GM18526 (cell line): ENCODE results near the gene ZAR1.

ENCODE experiments used
- POLR2A ChIP-seq: IDR thresholded peaks from 3 replicates; pipeline ENCODE4 v1.6.1; 2011; ENCODE audit not compliant: insufficient read length; ENCODE audit errors: extremely low read depth

ZAR1 gene, protein sequence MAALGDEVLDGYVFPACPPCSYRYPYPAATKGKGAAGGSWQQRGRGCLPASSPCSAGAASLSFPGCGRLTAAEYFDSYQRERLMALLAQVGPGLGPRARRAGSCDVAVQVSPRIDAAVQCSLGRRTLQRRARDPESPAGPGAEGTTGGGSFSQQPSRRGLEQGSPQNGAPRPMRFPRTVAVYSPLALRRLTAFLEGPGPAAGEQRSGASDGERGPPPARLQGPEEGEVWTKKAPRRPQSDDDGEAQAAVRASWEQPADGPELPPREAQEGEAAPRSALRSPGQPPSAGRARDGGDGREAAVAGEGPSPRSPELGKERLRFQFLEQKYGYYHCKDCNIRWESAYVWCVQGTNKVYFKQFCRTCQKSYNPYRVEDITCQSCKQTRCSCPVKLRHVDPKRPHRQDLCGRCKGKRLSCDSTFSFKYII

GRCh38 chr4:48490012-48490679 is at the start of gene ZAR1:
Gene ZAR1, plus strand, starts transcription at chr4:48490252. Its CDS starts 40 bp downstream, at chr4:48490292.
- TF ChIP-seq POLR2A, result no peak

DNA sequence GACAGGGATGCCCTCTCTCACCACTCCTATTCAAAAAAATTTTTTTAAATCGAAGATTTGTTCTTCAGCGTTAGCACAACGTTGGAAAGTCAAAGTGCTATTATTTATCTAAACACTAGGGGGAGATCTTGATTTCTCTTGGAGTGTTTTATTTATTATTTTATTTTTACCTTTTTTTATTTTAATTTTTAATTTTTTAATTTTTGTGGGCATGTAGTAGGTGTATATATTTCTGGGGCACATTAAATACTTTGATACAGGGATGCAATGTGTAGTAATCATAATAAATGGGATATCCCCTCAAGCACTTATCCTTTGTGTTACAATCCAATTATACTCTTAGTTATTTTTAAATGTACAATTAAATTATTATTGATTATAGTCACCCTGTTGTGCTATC is 44.3 kb upstream of the ZAR1 start:
- no peak for TF ChIP-seq POLR2A

GRCh38 chr4:48446642-48447041 is 43.4 kb upstream of the ZAR1 start:
- no peak for TF ChIP-seq POLR2A

DNA sequence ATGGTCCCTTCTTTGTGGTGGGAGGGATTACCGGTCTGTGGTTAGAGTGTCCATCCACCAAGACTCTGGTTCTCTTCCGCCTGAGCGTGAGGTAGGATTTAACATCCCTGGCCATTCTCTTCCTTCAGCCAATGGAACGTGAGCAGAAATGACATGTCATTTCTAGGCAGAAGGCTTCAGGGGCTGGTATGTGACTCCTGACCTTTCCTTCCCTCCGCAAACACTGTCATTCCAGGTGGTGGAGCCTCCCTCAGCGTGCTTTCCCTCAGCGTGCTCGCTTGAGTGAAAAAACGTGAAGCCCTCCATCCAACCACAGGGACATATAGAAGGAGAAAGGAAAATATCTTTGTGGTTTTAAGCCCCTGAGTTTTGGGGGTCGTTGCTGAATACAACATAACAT is 40.9 kb upstream of the ZAR1 start:
- no peak for TF ChIP-seq POLR2A

GRCh38 chr4:48450740-48451139 is 39.3 kb upstream of the ZAR1 start:
- TF ChIP-seq POLR2A, result no peak

DNA sequence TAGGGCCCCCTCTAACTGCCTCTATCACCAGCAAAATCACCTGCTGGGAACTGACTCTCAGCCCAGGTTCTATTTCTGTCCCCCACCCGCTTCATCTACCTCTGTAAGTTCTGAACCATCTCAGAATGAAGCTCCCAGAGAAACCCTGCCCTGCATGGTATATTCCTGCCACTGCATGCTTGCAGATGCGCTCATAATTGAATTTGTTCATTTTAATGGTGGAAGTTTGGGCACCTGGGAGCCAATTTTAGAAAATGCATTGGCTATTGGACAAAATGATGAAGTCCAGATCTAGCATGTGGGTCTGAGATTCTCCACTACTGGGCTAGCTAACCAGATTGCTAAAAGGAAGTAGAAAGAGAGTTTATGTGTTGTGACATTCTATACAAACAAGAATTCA is 35.5 kb upstream of the ZAR1 start:
- no peak for TF ChIP-seq POLR2A

DNA sequence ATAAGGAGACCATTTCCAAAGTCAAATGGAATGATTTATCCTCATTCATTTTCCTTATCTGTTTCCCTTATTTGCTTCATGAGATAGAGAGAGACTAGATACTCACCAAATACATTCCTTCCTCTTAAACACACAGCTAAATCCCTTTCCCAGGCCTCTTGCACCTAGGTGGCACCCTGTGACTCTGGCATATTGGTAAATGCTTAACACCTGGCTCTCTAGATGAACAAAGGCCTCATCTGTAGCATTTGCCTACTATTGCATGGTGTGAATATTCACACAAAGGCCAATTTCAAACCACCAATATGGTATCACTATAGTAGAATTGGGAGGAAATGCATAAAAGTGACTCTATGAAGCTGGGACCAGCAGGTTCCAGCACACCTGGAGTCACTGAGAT is 29.1 kb upstream of the ZAR1 start:
- TF ChIP-seq POLR2A, result no peak

- TF ChIP-seq POLR2A, result no peak
Observed at GRCh38 chr4:48462363-48462762, 27.7 kb upstream of the ZAR1 start.

DNA sequence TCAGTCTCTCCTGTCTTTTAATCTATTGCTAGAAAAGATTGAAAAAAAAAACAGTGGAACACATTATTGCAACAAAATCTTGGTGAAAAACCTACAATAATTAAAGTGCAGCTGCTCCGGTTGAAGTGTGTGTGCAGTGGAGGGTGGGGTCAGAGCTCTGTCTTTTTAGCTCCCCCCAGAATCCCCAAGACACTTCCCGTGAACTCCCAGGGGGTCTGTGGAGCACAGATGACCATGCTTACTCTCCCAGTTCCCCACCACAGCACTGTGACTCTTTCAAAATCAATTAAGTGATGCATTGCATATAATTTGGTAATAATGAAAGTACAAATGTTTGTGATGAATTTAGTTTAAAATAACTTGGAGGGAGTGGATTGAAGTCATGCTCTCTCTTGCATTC is 22.6 kb upstream of the ZAR1 start:
- no peak for TF ChIP-seq POLR2A

GRCh38 chr4:48467891-48468290 is 22.2 kb upstream of the ZAR1 start:
- no peak for TF ChIP-seq POLR2A

DNA sequence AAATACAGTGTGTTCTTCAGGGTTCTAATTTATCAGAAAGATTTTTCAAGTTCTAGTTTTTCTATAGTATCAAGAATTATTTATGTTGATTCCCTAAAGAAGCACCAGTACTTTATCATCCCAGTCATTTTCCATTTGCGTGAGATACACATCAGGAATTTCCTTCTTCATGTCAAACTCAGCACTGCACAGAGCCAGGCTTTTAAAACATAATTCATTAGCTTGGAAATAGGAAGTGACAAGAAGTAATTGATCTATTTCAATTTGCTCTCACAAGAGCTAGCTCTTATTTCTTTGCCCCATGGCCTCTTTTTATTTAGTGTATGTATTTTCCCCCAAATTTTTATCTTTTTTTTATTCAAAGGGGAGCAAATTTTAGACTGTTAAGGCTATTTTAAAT is 19.9 kb upstream of the ZAR1 start:
- TF ChIP-seq POLR2A, result no peak

DNA sequence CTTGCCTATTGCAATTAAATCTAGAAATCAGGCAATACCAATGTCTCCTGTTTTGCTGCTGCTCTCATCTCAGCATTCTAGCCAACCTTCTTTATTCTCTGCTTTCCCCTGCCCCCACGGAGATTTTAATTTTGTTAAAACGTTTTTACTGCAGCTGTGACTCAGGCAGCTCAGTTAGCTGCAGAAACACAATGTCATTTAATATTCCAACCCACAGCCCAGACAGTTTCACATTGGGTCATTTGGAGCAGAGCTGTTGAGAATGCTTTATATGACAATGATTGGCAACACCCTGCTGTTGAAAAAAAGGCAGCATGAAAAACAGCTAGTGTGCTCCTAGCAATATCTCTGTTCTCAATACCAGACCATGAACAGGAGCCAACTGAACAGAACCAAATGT is 19.5 kb upstream of the ZAR1 start:
- no peak for TF ChIP-seq POLR2A

DNA sequence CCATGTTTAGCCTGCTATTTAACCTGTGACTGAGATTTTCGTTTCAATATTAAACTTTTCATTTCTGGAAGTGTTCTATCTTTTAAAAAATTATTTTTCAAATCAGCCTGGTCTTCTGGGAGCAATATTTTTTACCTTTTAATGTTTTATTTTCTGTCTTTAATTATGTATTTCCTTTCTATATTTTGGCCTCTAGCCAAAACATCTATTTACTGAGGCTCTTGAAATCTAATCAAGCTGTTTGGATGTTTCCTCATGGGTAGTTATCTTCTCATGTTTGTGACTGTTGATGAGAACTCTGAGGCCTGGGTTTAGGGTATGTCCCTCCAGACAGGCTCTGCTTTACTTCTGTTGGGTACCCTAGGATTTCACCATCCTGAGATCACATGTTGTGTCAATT is 17.3 kb upstream of the ZAR1 start:
- no peak for TF ChIP-seq POLR2A

GRCh38 chr4:48475770-48476169 is 14.3 kb upstream of the ZAR1 start:
- no peak for TF ChIP-seq POLR2A

GRCh38 chr4:48478273-48478672 is 11.8 kb upstream of the ZAR1 start:
- TF ChIP-seq POLR2A, result no peak

GRCh38 chr4:48481581-48481980 is 8.5 kb upstream of the ZAR1 start:
- no peak for TF ChIP-seq POLR2A
